C4-2B (cell line): Measurements from ENCODE around the gene AP5M1.
A peak's percentile ranks its signal among the peaks of the same experiment; 100 is the strongest.

Source experiments
- H3K27ac ChIP-seq: fragments of 450-650 bp; 2 replicates; pipeline ENCODE4 v1.5.1; 2017
- ZFX ChIP-seq: fragments of 450-650 bp; IDR thresholded peaks from 2 replicates; pipeline ENCODE4 v1.6.1; 2017
- TF ChIP-seq, protein P1 (sequence below): fragments of 450-650 bp; conservative IDR thresholded peaks from 2 replicates; pipeline ENCODE4 v1.5.1; 2017; ENCODE audit warnings: mild to moderate bottlenecking

The AP5M1 gene

DNA sequence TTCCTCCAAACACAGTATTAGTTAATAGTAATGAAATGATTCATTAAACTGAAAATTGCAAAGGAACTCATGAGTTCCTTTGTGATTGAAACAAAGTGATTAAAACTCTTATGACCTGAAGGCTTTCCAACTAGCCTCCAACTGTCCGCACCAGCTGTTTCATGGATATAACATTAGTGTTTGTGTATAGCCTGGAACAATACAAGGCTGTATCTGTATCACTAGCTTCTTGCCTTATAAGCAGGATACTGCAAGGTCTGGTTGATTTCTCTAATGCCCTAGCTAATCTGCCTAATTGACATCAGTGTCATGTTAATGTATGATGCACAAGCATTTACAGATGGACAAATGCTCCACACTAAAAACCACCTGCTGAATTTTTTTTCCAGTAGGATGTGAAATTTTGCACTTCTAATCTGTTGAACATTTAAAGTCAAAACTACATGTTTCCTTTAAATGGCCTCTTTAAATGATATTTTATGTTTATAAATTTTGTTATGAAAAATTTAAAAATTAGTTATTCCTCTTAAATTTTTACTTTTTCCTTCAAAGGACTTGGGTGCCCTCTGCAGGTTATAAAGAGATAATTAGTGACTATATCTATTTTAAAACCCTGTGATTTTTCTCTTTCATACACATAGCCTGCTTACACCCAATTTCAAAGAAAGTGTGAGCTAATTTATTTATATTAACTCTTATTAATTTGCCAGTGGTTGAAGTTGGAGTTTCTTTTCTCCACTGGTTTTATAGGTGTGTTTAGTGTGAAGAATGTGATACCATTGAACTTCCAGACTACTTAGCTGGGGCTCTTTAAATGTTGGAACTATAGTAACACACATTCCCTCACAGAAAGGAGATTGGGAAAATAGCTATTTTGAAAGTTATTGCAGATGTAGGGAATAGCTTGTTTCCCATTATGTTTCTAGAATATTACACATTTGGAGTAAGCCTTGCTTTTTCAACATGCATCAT is 25.4 kb downstream of the AP5M1 start:
- TF ChIP-seq ZFX, result no peak
- TF ChIP-seq, protein P1, sequence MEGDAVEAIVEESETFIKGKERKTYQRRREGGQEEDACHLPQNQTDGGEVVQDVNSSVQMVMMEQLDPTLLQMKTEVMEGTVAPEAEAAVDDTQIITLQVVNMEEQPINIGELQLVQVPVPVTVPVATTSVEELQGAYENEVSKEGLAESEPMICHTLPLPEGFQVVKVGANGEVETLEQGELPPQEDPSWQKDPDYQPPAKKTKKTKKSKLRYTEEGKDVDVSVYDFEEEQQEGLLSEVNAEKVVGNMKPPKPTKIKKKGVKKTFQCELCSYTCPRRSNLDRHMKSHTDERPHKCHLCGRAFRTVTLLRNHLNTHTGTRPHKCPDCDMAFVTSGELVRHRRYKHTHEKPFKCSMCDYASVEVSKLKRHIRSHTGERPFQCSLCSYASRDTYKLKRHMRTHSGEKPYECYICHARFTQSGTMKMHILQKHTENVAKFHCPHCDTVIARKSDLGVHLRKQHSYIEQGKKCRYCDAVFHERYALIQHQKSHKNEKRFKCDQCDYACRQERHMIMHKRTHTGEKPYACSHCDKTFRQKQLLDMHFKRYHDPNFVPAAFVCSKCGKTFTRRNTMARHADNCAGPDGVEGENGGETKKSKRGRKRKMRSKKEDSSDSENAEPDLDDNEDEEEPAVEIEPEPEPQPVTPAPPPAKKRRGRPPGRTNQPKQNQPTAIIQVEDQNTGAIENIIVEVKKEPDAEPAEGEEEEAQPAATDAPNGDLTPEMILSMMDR, result peak; percentile 66

DNA sequence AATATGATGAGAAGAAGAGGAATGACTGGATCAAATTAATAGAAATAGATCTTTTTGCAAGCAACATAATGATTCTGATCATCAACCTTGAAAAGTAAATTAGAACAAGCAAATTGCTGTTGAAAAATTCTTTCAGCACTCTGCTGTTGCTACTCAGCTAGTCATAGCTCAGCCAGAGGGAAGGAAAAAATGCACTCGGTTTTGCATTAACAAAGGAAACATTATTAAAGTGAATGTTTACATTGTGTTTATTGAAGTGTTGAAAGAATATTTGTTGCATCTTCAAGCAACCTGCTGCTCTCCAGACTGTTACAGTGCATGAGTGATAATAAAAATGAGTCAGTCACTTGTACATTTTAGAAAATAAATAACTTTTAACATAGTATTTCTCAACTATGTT is 26.5 kb downstream of the AP5M1 start:
- H3K27ac ChIP-seq, result no peak overlapping the region

More for the DNA sequence above, 25.4 kb downstream of the AP5M1 start:
- H3K27ac ChIP-seq, result no peak overlapping the region

DNA sequence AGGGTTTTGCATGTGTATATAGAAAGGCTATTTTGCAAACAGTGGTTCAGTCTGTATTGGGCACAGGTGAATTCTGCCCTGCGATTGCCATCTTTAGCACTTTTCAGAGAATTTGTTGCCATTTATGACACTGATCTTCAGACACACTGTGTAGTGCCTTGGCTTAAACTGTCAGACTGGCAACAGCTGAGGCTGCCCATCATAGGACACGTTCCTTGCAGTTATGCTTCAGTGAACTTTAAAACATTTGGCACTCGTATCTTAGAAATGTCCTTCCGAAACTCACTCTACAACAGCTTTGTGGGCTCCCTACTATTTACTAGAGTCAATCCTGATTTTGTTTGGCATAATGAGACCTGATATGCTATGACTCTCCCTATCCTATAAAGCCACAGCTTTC is 29.1 kb downstream of the AP5M1 start:
- no peak overlapping the region for H3K27ac ChIP-seq
- TF ChIP-seq, protein P1, result no peak
- no peak for TF ChIP-seq ZFX

More for the DNA sequence above, 26.5 kb downstream of the AP5M1 start:
- TF ChIP-seq ZFX, result no peak
- TF ChIP-seq, protein P1, result no peak

DNA sequence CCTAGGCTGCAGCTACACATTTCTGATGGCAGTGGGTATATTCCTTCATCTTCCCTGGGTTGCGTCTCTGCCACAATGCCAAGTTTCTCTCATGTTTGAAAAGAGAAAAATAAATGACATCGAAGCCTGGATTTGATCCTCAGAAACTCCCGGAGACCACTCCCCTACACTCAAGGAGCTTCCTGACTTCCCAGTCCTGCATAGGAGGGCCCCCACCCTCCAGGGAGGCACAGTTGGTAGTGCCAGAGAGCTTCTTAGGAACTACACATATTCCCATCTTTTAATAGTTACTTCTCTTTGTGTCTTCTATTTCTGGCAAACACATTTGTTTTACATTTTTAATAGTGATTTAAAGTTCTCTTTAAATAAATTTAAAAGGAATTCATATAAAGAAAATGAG is 30.7 kb downstream of the AP5M1 start:
- TF ChIP-seq ZFX, result no peak
- TF ChIP-seq, protein P1, result no peak
- no peak overlapping the region for H3K27ac ChIP-seq

DNA sequence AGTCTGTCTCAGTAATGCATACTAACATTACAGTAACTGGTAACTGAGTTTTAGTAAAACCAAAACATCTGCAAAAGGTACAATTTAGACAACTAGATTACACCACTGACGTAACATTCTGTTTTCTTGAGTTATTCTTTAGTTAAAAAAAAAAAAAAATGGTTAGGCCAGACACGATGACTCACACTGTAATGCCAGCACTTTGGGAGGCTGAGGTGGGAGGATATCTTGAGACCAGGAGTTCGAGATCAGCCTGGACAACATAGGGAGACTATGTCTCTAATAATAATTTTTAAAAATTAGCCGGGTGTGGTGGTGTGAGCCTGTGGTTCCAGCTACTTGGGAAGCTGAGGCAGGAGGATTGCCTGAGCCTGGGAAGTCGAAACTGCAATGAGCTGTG is 34.1 kb downstream of the AP5M1 start:
- H3K27ac ChIP-seq, result no peak overlapping the region
- no peak for TF ChIP-seq ZFX
- TF ChIP-seq, protein P1, result no peak

DNA sequence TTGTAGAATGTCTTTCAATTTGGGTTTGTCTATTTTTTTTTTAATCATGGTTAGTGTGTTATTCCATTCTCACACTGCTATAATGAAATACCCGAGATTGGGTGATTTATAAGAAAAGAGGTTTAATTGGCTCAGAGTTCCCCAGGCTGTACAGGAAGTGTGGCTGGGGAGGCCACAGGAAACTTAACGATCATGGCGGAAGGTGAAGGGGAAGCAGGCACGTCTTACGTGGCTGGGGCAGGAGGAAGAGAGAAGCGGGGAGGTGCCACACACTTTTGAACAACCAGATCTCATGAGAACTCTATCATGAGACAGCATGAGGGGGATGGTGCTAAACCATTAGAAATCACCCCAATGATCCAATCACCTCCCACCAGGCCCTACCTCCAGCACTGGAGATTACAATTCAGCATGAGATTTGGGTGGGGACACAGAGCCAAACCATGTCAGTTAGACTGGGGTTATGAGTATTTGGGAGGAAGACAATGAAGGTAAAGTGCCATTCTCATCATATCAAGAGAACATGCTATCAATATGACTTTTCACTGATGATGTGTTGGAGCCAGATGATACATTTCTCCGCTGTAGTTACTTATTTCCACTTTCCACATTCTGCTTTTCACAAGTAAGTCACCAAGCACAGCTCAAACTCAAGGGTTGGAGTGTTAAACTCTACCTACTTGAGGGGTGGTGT is 45.8 kb downstream of the AP5M1 start:
- no peak overlapping the region for H3K27ac ChIP-seq
- no peak for TF ChIP-seq ZFX
- TF ChIP-seq, protein P1, result no peak
